Upper lobe of left lung (tissue), 4 donors: ENCODE data around the gene CAMTA2.
"Not testable (repeated sequence)": the region's sequence is repeated elsewhere in the genome, so short reads cannot be mapped to it uniquely, and the experiment has no call there.

ENCODE experiments used
- CTCF ChIP-seq, 6 experiments: fragments of 450-650 bp in 4 of 6; fragments of 200-600 bp in 2 of 6; sonication (generic) in 2 of 6; IDR thresholded peaks; one replicate each; pipeline ENCODE4 v1.5.1; 2016 to 2019; ENCODE audit warnings: antibody characterized with exemption in 6 of 6
- POLR2A ChIP-seq, 4 donors: fragments of 450-650 bp; IDR thresholded peaks; one replicate each; pipeline ENCODE4 v1.5.1; 2016 to 2017; ENCODE audit warnings: antibody characterized with exemption in 4 of 4, mild to moderate bottlenecking in 2 of 4

GRCh38 chr17:4926577-4927335, 60.7 kb downstream of the CAMTA2 start:
- TF ChIP-seq POLR2A, CTCF (IDR thresholded peaks at IDR 0.05): not testable (repeated sequence)
